ENCODE data around the gene DRC7. TPM values are rescaled to one million over a fixed set of nuclear protein-coding genes. Genes with fewer than 3 reads are reported as not detected.

Gene DRC7
- total RNA-seq, 1 experiment from 2014 or later: 0.85 TPM

DNA sequence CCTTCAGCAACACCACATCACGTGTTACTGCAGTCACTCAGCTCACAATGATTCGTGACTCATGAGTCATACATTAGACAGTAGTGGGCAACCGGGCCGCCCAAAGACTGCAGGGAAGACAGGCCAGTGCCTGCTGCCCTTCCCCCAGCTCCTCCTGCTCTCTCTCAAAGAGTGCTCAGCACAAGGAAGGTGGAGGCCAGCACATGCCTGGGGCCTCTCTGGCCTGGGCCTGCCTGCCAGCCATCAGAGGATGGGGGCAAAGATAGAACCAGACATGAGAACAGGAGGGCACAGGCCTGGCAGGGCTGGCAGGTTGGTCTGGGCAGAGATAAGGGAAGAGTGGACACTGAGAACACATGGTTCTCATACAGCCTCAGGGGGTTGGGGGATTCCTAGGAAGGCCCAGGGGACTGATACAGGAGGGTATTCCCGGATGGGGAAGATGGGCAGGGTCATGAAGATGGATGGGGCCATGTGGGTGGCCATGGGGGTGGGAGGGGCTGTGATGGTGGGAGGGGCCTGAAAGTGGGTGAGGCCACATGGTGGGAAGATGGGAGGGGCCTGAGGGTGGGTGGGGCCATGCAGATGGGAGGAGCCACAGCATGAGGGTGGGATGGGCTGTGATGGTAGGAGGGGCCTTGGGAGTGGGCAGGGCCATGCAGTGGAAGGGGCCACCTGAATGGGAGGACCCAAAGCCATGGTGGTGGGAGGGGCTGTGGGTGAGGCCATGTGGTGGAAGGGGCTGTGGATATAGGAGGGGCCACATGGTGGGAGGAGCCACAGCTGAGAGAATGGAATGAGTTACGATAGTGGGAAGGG lies 69.9 kb downstream of the DRC7 start:
- H3K4me2 ChIP-seq: peak overlapping the region; percentile 64
- no TSS peak for BruUV-seq (replicated peaks)
- H3K4me3 ChIP-seq: no peak overlapping the region
- H4K20me1 ChIP-seq (ENCODE audit: insufficient read depth): no peaks in the 10 kb centered on the region
- no peaks in the 10 kb centered on the region for H3K27me3 ChIP-seq (ENCODE audit: insufficient read depth, low read depth)
- H2AFZ ChIP-seq: no peak overlapping the region
- H3K79me2 ChIP-seq (ENCODE audit: low read depth): no peaks in the 10 kb centered on the region
- peak overlapping the region; percentile 83 for H3K27ac ChIP-seq
- H3K36me3 ChIP-seq (ENCODE audit: low read depth): no peaks in the 10 kb centered on the region; the same call in 1 of the 2 replicates
- TF ChIP-seq, protein P1, sequence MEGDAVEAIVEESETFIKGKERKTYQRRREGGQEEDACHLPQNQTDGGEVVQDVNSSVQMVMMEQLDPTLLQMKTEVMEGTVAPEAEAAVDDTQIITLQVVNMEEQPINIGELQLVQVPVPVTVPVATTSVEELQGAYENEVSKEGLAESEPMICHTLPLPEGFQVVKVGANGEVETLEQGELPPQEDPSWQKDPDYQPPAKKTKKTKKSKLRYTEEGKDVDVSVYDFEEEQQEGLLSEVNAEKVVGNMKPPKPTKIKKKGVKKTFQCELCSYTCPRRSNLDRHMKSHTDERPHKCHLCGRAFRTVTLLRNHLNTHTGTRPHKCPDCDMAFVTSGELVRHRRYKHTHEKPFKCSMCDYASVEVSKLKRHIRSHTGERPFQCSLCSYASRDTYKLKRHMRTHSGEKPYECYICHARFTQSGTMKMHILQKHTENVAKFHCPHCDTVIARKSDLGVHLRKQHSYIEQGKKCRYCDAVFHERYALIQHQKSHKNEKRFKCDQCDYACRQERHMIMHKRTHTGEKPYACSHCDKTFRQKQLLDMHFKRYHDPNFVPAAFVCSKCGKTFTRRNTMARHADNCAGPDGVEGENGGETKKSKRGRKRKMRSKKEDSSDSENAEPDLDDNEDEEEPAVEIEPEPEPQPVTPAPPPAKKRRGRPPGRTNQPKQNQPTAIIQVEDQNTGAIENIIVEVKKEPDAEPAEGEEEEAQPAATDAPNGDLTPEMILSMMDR (conservative IDR thresholded peaks at IDR 0.05): no peak
- peaks cover 25% of the 10 kb centered on the region for H3K4me1 ChIP-seq (replicated peaks; ENCODE audit: insufficient read depth)
- H3F3A ChIP-seq (ENCODE audit: insufficient read depth, low read depth): peaks cover 11% of the 10 kb centered on the region; the same call in 1 of the 2 replicates
- POLR2A ChIA-PET (ENCODE audit: unreplicated experiment): no interaction called here
- intact Hi-C loops (cut with micrococcal nuclease; ENCODE audit: unreplicated experiment): loop anchor here (2.0 kb wide), 1 partner anchor 64 kb away; no protein-coding TSS in a partner anchor
- H3K9me2 ChIP-seq (ENCODE audit: insufficient read depth): no peaks in the 10 kb centered on the region
- DNase-seq: peak; percentile 69 to 78
- CTCF ChIA-PET: interaction anchor here (0.8 kb wide), 1 partner anchor 31 kb away, joined by 3 read pairs; no protein-coding TSS in a partner anchor
- H3K9me3 ChIP-seq (ENCODE audit: insufficient read depth, low read depth): no peaks in the 10 kb centered on the region

DNA sequence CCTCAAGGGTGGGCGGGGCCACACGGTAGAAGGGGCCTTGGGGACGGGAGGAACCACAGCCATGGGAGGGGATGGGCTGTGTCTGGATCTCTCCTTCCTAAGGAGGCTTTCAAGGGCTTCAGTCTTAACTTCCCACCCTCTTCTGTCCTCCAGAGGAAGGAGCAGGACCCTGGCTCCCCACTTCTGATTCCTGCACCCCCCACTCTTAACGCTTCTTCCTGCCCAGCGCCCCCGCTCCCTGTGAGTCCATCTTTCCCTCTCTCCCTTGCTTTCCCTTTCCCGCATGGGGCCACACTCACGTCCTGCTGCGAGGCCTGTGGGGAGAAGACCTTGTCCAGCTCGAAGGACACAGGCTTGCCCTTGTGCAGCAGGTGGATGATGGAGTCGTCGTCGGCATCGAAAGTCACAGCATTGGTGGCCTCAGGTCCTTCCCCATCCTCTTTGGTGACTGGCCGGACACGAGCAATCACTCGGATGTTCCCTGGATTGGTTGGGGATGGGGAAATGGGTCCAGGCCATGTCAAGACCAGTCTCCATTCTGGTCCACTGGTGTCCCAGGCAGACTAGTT lies 70.6 kb downstream of the DRC7 start:
- H2AFZ ChIP-seq: no peak overlapping the region
- H3F3A ChIP-seq (ENCODE audit: insufficient read depth, low read depth): peaks cover 4% of the 10 kb centered on the region; the same call in 1 of the 2 replicates
- no peak overlapping the region for H3K4me3 ChIP-seq
- H3K27ac ChIP-seq: no peak overlapping the region
- no peaks in the 10 kb centered on the region for H3K27me3 ChIP-seq (ENCODE audit: insufficient read depth, low read depth)
- ChIA-PET CTCF (no interaction called here), POLR2A (ENCODE audit: unreplicated experiment) (no interaction called here)
- TF ChIP-seq EZH2 (IDR thresholded peaks at IDR 0.05; ENCODE audit: low read depth): no peak
- TF ChIP-seq, protein P1 (conservative IDR thresholded peaks at IDR 0.05): no peak
- H3K4me1 ChIP-seq (replicated peaks; ENCODE audit: insufficient read depth): peaks cover 18% of the 10 kb centered on the region
- H3K36me3 ChIP-seq (ENCODE audit: low read depth): no peaks in the 10 kb centered on the region; the same call in 1 of the 2 replicates
- H3K9me3 ChIP-seq (ENCODE audit: insufficient read depth, low read depth): no peaks in the 10 kb centered on the region
- no peaks in the 10 kb centered on the region for H3K9me2 ChIP-seq (ENCODE audit: insufficient read depth)
- no peak overlapping the region for H3K4me2 ChIP-seq
- BruUV-seq (replicated peaks): no TSS peak
- H4K20me1 ChIP-seq (ENCODE audit: insufficient read depth): no peaks in the 10 kb centered on the region
- intact Hi-C loops (cut with micrococcal nuclease; ENCODE audit: unreplicated experiment): loop anchor here (2.0 kb wide), 1 partner anchor 64 kb away; no protein-coding TSS in a partner anchor
- DNase-seq: no peak
- H3K79me2 ChIP-seq (ENCODE audit: low read depth): no peaks in the 10 kb centered on the region

DNA sequence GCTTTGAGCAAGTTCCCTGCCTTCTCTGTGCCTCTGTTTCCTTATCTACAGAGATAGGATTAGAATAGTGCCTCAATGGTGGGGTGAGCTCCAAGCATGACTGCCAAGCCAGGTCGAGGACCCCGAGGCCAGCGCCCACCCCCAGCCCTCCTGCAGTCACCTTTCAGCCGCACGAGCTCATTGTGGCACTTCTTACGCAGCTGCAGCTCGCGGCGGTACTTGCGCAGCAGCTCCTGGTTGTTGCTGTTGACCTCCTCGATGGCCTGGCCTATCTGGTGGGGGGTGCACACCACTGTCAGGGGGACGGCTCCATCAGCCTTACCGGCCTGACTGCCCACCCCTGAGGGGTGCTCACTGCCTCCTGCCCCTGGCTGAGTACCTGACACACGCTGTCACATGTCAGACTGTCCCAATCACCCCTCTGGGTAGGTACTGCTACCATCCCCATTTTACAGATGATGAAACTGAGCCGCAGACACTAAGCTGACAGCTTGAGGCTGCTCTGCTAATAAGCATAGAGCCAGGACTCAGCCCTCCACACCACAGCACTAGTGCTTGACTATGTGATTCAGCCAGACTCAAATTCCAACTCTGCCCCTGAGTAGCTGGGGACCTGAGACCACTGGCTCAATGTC lies 72.2 kb downstream of the DRC7 start:
- H3K4me2 ChIP-seq: no peak overlapping the region
- no peaks in the 10 kb centered on the region for H3K9me2 ChIP-seq (ENCODE audit: insufficient read depth)
- intact Hi-C loops (cut with micrococcal nuclease; ENCODE audit: unreplicated experiment): no loop called here
- H3K36me3 ChIP-seq (ENCODE audit: low read depth): no peaks in the 10 kb centered on the region; the same call in 1 of the 2 replicates
- H3K79me2 ChIP-seq (ENCODE audit: low read depth): no peaks in the 10 kb centered on the region
- H3K4me3 ChIP-seq: no peak overlapping the region
- H3K27ac ChIP-seq: no peak overlapping the region
- TF ChIP-seq, protein P1 (conservative IDR thresholded peaks at IDR 0.05): no peak
- TF ChIP-seq EZH2 (IDR thresholded peaks at IDR 0.05; ENCODE audit: low read depth): no peak
- H3K27me3 ChIP-seq (ENCODE audit: insufficient read depth, low read depth): no peaks in the 10 kb centered on the region
- POLR2A ChIA-PET (ENCODE audit: unreplicated experiment): no interaction called here
- H4K20me1 ChIP-seq (ENCODE audit: insufficient read depth): no peaks in the 10 kb centered on the region
- no peaks in the 10 kb centered on the region for H3K9me3 ChIP-seq (ENCODE audit: insufficient read depth, low read depth)
- DNase-seq: no peak
- CTCF ChIA-PET: no interaction called here
- no peak overlapping the region for H2AFZ ChIP-seq
- H3F3A ChIP-seq (ENCODE audit: insufficient read depth, low read depth): 0 out of 2 replicates have a peak, but pooled peaks cover 3% of the 10 kb centered on the region
- BruUV-seq (replicated peaks): no TSS peak
- H3K4me1 ChIP-seq (replicated peaks; ENCODE audit: insufficient read depth): peaks cover 10% of the 10 kb centered on the region
